Measurements from ENCODE around the gene ERICH6B.

ERICH6B gene

GRCh38 chr13:45545686-45546409, 69.7 kb downstream of the ERICH6B start:
- DNase-seq (ENCODE audit: low read depth in 1 of 2, low spot score in 1 of 2) = no peak

GRCh38 chr13:45544520-45544919, 71.0 kb downstream of the ERICH6B start:
- DNase-seq (ENCODE audit: low read depth in 1 of 2, low spot score in 1 of 2) = no peak

GRCh38 chr13:45542878-45543277, 72.7 kb downstream of the ERICH6B start:
- DNase-seq (ENCODE audit: low read depth in 1 of 2, low spot score in 1 of 2) = no peak

- no peak for DNase-seq (ENCODE audit: low read depth in 1 of 2, low spot score in 1 of 2)
Observed at GRCh38 chr13:45542391-45542790, 73.1 kb downstream of the ERICH6B start.

GRCh38 chr13:45541806-45542205, 73.7 kb downstream of the ERICH6B start:
- no peak for DNase-seq (ENCODE audit: low read depth in 1 of 2, low spot score in 1 of 2)

GRCh38 chr13:45540864-45541263, 74.7 kb downstream of the ERICH6B start:
- DNase-seq (ENCODE audit: low read depth in 1 of 2, low spot score in 1 of 2) = no peak

GRCh38 chr13:45540195-45540594, 75.3 kb downstream of the ERICH6B start:
- DNase-seq (ENCODE audit: low read depth in 1 of 2, low spot score in 1 of 2) = no peak

GRCh38 chr13:45538382-45538781, 77.2 kb downstream of the ERICH6B start:
- DNase-seq (ENCODE audit: low read depth in 1 of 2, low spot score in 1 of 2) = no peak

- no peak for DNase-seq (ENCODE audit: low read depth in 1 of 2, low spot score in 1 of 2)
Observed at GRCh38 chr13:45537516-45537915, 78.0 kb downstream of the ERICH6B start.

GRCh38 chr13:45536224-45536623, 79.3 kb downstream of the ERICH6B start:
- DNase-seq (ENCODE audit: low read depth in 1 of 2, low spot score in 1 of 2) = no peak

GRCh38 chr13:45534604-45535003, 80.9 kb downstream of the ERICH6B start:
- DNase-seq (ENCODE audit: low read depth in 1 of 2, low spot score in 1 of 2) = no peak

- no peak for DNase-seq (ENCODE audit: low read depth in 1 of 2, low spot score in 1 of 2)
Observed at GRCh38 chr13:45529758-45530157, 85.8 kb downstream of the ERICH6B start.

- no peak for DNase-seq (ENCODE audit: low read depth in 1 of 2, low spot score in 1 of 2)
Observed at GRCh38 chr13:45527699-45528462, 87.7 kb downstream of the ERICH6B start.

- DNase-seq (ENCODE audit: low read depth in 1 of 2, low spot score in 1 of 2) = no peak
Observed at GRCh38 chr13:45522571-45522970, 93.0 kb downstream of the ERICH6B start.

- DNase-seq (ENCODE audit: low read depth in 1 of 2, low spot score in 1 of 2) = no peak
Observed at GRCh38 chr13:45521297-45521696, 94.2 kb downstream of the ERICH6B start.

- no peak for DNase-seq (ENCODE audit: low read depth in 1 of 2, low spot score in 1 of 2)
Observed at GRCh38 chr13:45519493-45519892, 96.0 kb downstream of the ERICH6B start.

GRCh38 chr13:45518525-45519245, 96.9 kb downstream of the ERICH6B start:
- DNase-seq (ENCODE audit: low read depth in 1 of 2, low spot score in 1 of 2) = no peak

- no peak for DNase-seq (ENCODE audit: low read depth in 1 of 2, low spot score in 1 of 2)
Observed at GRCh38 chr13:45516757-45517156, 98.8 kb downstream of the ERICH6B start.

GRCh38 chr13:45512098-45512496, 103.4 kb downstream of the ERICH6B start:
- no peak for DNase-seq (ENCODE audit: low read depth in 1 of 2, low spot score in 1 of 2)

GRCh38 chr13:45511310-45512097, 104.0 kb downstream of the ERICH6B start:
- peak in 1 of 2 donors; percentile 41 for DNase-seq (ENCODE audit: low read depth in 1 of 2, low spot score in 1 of 2)

GRCh38 chr13:45510672-45511071, 104.9 kb downstream of the ERICH6B start:
- DNase-seq (ENCODE audit: low read depth in 1 of 2, low spot score in 1 of 2) = no peak

All from activated CD4-positive, alpha-beta T cell treated with anti-CD3 and anti-CD28 coated beads, Interleukin-2, amount 50 U/mL, for 24 hours (primary cell).